Mesenchymal stem cell (in vitro differentiated cells and primary cell): ENCODE data around the gene SAMD4A.

Source experiments
- DNase-seq: peaks from one replicate; pipeline ENCODE4 v3.0.0-alpha.2; 2013
- H2AFZ ChIP-seq: one replicate; pipeline ENCODE4 v1.6.1; 2013; ENCODE audit warnings: low read depth, mild to moderate bottlenecking, control low read depth, inconsistent platforms, low read length, moderate library complexity
- H2AK5ac ChIP-seq: 2 replicates; pipeline ENCODE4 v1.6.1; 2013; ENCODE audit warnings: low read length, moderate library complexity, mild to moderate bottlenecking, inconsistent platforms; ENCODE audit not compliant: severe bottlenecking
- H2BK120ac ChIP-seq: one replicate; pipeline ENCODE4 v1.6.1; 2013; ENCODE audit warnings: low read depth, mild to moderate bottlenecking, inconsistent platforms, low read length, moderate library complexity
- H2BK12ac ChIP-seq, 2 experiments: one replicate each; pipeline ENCODE4 v1.6.1; 2013; ENCODE audit warnings: inconsistent platforms in 2 of 2, low read length in 2 of 2, mild to moderate bottlenecking in 2 of 2, moderate library complexity in 2 of 2, control low read depth in 1 of 2
- H2BK15ac ChIP-seq: one replicate; pipeline ENCODE4 v1.6.1; 2013; ENCODE audit warnings: mild to moderate bottlenecking, low read depth, inconsistent platforms; ENCODE audit not compliant: poor library complexity, severe bottlenecking
- H2BK5ac ChIP-seq: 2 replicates; pipeline ENCODE4 v1.6.1; 2013; ENCODE audit warnings: low read depth, mild to moderate bottlenecking, low read length, control low read depth, inconsistent platforms; ENCODE audit not compliant: poor library complexity, severe bottlenecking
- H3K14ac ChIP-seq, 2 experiments: one replicate each; pipeline ENCODE4 v1.6.1; 2013; ENCODE audit warnings: inconsistent platforms in 2 of 2, low read length in 2 of 2, control low read depth in 1 of 2, mild to moderate bottlenecking in 1 of 2, moderate library complexity in 1 of 2
- H3K18ac ChIP-seq, 2 experiments: one replicate each; pipeline ENCODE4 v1.6.1; 2013; ENCODE audit warnings: inconsistent platforms in 2 of 2, low read length in 2 of 2, control low read depth in 1 of 2, low read depth in 1 of 2, mild to moderate bottlenecking in 1 of 2
- H3K23ac ChIP-seq, 2 experiments: one replicate each; pipeline ENCODE4 v1.6.1; 2013; ENCODE audit warnings: inconsistent platforms in 2 of 2, low read length in 2 of 2, mild to moderate bottlenecking in 2 of 2, moderate library complexity in 2 of 2, control low read depth in 1 of 2
- H3K27ac ChIP-seq: 2 replicates; pipeline ENCODE4 v1.5.1; 2013; ENCODE audit warnings: mild to moderate bottlenecking, moderate library complexity, low read length, control low read depth, inconsistent platforms; ENCODE audit not compliant: poor library complexity, severe bottlenecking
- H3K27me3 ChIP-seq, 2 experiments: 2 replicates each; pipeline versions ENCODE4 v1.6.1 to v1.7.0; 2013; ENCODE audit warnings: low read length in 2 of 2, mild to moderate bottlenecking in 2 of 2, moderate library complexity in 2 of 2, control low read depth in 1 of 2, inconsistent platforms in 1 of 2; ENCODE audit not compliant: control insufficient read depth in 1 of 2, insufficient read depth in 1 of 2
- H3K36me3 ChIP-seq, 2 experiments: 2 replicates each; pipeline versions ENCODE4 v1.6.1 to v1.7.0; 2013; ENCODE audit warnings: low read length in 2 of 2, control low read depth in 1 of 2, inconsistent platforms in 1 of 2, low read depth in 1 of 2, mild to moderate bottlenecking in 1 of 2; ENCODE audit not compliant: insufficient read depth in 2 of 2, control insufficient read depth in 1 of 2
- H3K4ac ChIP-seq, 2 experiments: one replicate each; pipeline ENCODE4 v1.6.1; 2013; ENCODE audit warnings: inconsistent platforms in 2 of 2, low read length in 2 of 2, mild to moderate bottlenecking in 2 of 2, moderate library complexity in 2 of 2, control low read depth in 1 of 2, low read depth in 1 of 2
- H3K4me1 ChIP-seq: 2 replicates; pipeline ENCODE4 v1.6.1; 2013; ENCODE audit warnings: low read depth, low read length, control low read depth; ENCODE audit not compliant: control insufficient read depth, insufficient read depth
- H3K4me2 ChIP-seq: 2 replicates; pipeline ENCODE4 v1.6.1; 2013; ENCODE audit warnings: low read length, mild to moderate bottlenecking, inconsistent platforms; ENCODE audit not compliant: poor library complexity, severe bottlenecking
- H3K4me3 ChIP-seq, 2 experiments: 2 replicates each; pipeline versions ENCODE4 v1.5.1 to v1.7.0; 2013; ENCODE audit warnings: low read length in 2 of 2, mild to moderate bottlenecking in 2 of 2, control low read depth in 1 of 2, low read depth in 1 of 2; ENCODE audit not compliant: insufficient read depth in 1 of 2
- H3K79me1 ChIP-seq: replicated peaks from 2 replicates; pipeline ENCODE4 v1.6.1; 2013; ENCODE audit warnings: mild to moderate bottlenecking, control low read depth, low read length, inconsistent platforms; ENCODE audit not compliant: poor library complexity, severe bottlenecking
- H3K9ac ChIP-seq: 2 replicates; pipeline ENCODE4 v1.7.0; 2013; ENCODE audit warnings: mild to moderate bottlenecking, low read length, moderate library complexity
- H3K9me3 ChIP-seq: 2 replicates; pipeline ENCODE4 v1.7.0; 2013; ENCODE audit warnings: mild to moderate bottlenecking, low read length; ENCODE audit not compliant: control insufficient read depth
- H4K8ac ChIP-seq: one replicate; pipeline ENCODE4 v1.6.1; 2013; ENCODE audit warnings: inconsistent platforms, mild to moderate bottlenecking, low read length, moderate library complexity
- H4K91ac ChIP-seq: one replicate; pipeline ENCODE4 v1.6.1; 2013; ENCODE audit warnings: mild to moderate bottlenecking, low read length, inconsistent platforms
- WGBS: methylation state at CpG from one replicate; pipeline ENCODE4 v1.1.7; 2013; ENCODE audit warnings: mixed read lengths; 5-methylcytosine and 5-hydroxymethylcytosine counted together

The SAMD4A gene

GRCh38 chr14:54650331-54650958 is 83.5 kb downstream of the SAMD4A start:
- Histone ChIP-seq H2BK120ac (peak overlapping the region; percentile 61), H3K27ac (peak overlapping the region; percentile 93), H3K9ac (peak overlapping the region; percentile 71), H3K36me3 (no peaks in the 10 kb centered on the region), H3K27me3 (no peaks in the 10 kb centered on the region), H3K9me3 (no peaks in the 10 kb centered on the region), H3K4me2 (peak overlapping the region; percentile 24), H2BK12ac (peak overlapping the region in 1 of 2 experiments; percentile 41), H3K14ac (no peak overlapping the region), H3K18ac (peak overlapping the region; percentile 58 to 69), H4K8ac (no peak overlapping the region), H2BK5ac (peak overlapping the region; percentile 82), H3K4ac (no peak overlapping the region), H2AFZ (no peak overlapping the region), H3K4me3 (peak overlapping the region in 1 of 2 experiments; percentile 5), H3K79me1 (peaks cover 18% of the 10 kb centered on the region), H3K4me1 (peaks cover 9% of the 10 kb centered on the region), H4K91ac (no peak overlapping the region), H3K23ac (peak overlapping the region in 1 of 2 experiments; percentile 43), H2AK5ac (peak overlapping the region; percentile 80), H2BK15ac (no peak overlapping the region)
- WGBS = 6% methylated on average over 10 of the region's 10 CpGs
- peak; percentile 96 for DNase-seq

GRCh38 chr14:54650959-54651351 is 84.0 kb downstream of the SAMD4A start:
- 20% methylated on average over 1 of the region's 5 CpGs for WGBS
- Histone ChIP-seq H4K8ac (no peak overlapping the region), H3K4me1 (peaks cover 9% of the 10 kb centered on the region), H3K79me1 (peaks cover 18% of the 10 kb centered on the region), H3K27ac (peak overlapping the region; percentile 93), H2BK5ac (peak overlapping the region; percentile 82), H3K18ac (peak overlapping the region in 1 of 2 experiments; percentile 58), H3K27me3 (no peaks in the 10 kb centered on the region), H3K36me3 (no peaks in the 10 kb centered on the region), H2BK12ac (no peak overlapping the region), H3K4ac (no peak overlapping the region), H2AFZ (no peak overlapping the region), H2BK120ac (peak overlapping the region; percentile 61), H4K91ac (no peak overlapping the region), H2AK5ac (peak overlapping the region; percentile 80), H3K4me2 (no peak overlapping the region), H3K9me3 (no peaks in the 10 kb centered on the region), H2BK15ac (no peak overlapping the region), H3K23ac (no peak overlapping the region), H3K14ac (no peak overlapping the region), H3K4me3 (peak overlapping the region in 1 of 2 experiments; percentile 5), H3K9ac (peak overlapping the region; percentile 71)
- DNase-seq = peak; percentile 78

GRCh38 chr14:54651649-54652048 is 84.7 kb downstream of the SAMD4A start:
- peak overlapping the region; percentile 77 for H2AK5ac ChIP-seq
- H3K9me3 ChIP-seq = no peaks in the 10 kb centered on the region
- peaks cover 14% of the 10 kb centered on the region for H3K79me1 ChIP-seq
- H4K8ac ChIP-seq = no peak overlapping the region
- H3K4me2 ChIP-seq = peak overlapping the region; percentile 21
- H3K27ac ChIP-seq = peak overlapping the region; percentile 99
- peak overlapping the region; percentile 71 for H3K9ac ChIP-seq
- H3K27me3 ChIP-seq = no peaks in the 10 kb centered on the region
- peak overlapping the region; percentile 71 for H2BK5ac ChIP-seq
- WGBS = 57% methylated on average over 3 of the region's 4 CpGs
- H3K23ac ChIP-seq = no peak overlapping the region
- H2BK12ac ChIP-seq = no peak overlapping the region
- H2BK120ac ChIP-seq = no peak overlapping the region
- H2BK15ac ChIP-seq = no peak overlapping the region
- H3K18ac ChIP-seq = peak overlapping the region in 1 of 2 experiments; percentile 49
- H3K14ac ChIP-seq = no peak overlapping the region
- H4K91ac ChIP-seq = no peak overlapping the region
- DNase-seq = no peak
- H2AFZ ChIP-seq = no peak overlapping the region
- no peak overlapping the region for H3K4ac ChIP-seq
- H3K4me1 ChIP-seq = peaks cover 9% of the 10 kb centered on the region
- H3K36me3 ChIP-seq = no peaks in the 10 kb centered on the region
- H3K4me3 ChIP-seq = peak overlapping the region in 1 of 2 experiments; percentile 45

GRCh38 chr14:54652188-54652587 is 85.3 kb downstream of the SAMD4A start:
- H3K14ac ChIP-seq = no peak overlapping the region
- peaks cover 14% of the 10 kb centered on the region for H3K79me1 ChIP-seq
- H2BK5ac ChIP-seq = no peak overlapping the region
- peak; percentile 100 for DNase-seq
- no peaks in the 10 kb centered on the region for H3K36me3 ChIP-seq
- WGBS = no CpG with 5 or more reads among the region's 6 CpGs
- H4K8ac ChIP-seq = no peak overlapping the region
- no peaks in the 10 kb centered on the region for H3K27me3 ChIP-seq
- H3K23ac ChIP-seq = no peak overlapping the region
- peak overlapping the region; percentile 93 for H3K9ac ChIP-seq
- H4K91ac ChIP-seq = no peak overlapping the region
- H2BK12ac ChIP-seq = no peak overlapping the region
- H2AFZ ChIP-seq = no peak overlapping the region
- no peak overlapping the region for H3K4ac ChIP-seq
- no peak overlapping the region for H2BK15ac ChIP-seq
- H2BK120ac ChIP-seq = no peak overlapping the region
- no peak overlapping the region for H3K18ac ChIP-seq
- peak overlapping the region; percentile 100 for H3K27ac ChIP-seq
- H3K4me1 ChIP-seq = peaks cover 9% of the 10 kb centered on the region
- no peak overlapping the region for H3K4me2 ChIP-seq
- peak overlapping the region in 1 of 2 experiments; percentile 75 for H3K4me3 ChIP-seq
- H2AK5ac ChIP-seq = no peak overlapping the region
- H3K9me3 ChIP-seq = no peaks in the 10 kb centered on the region
